ENCODE measurements around the gene ZBTB8B.
"Not testable (repeated sequence)": the region's sequence is repeated elsewhere in the genome, so short reads cannot be mapped to it uniquely, and the experiment has no call there.

Gene ZBTB8B

GRCh38 chr1:32448186-32448772 is 16.6 kb upstream of the ZBTB8B start:
- not testable (repeated sequence) for H3K36me3 ChIP-seq (ENCODE audit: insufficient read depth); H3K27ac ChIP-seq; H3K79me2 ChIP-seq (ENCODE audit: insufficient read depth, low read depth); H3K4me3 ChIP-seq (IDR thresholded peaks at IDR 0.05; ENCODE audit: insufficient read depth, low read depth, low read length); H3K4me2 ChIP-seq; H3K27me3 ChIP-seq (ENCODE audit: insufficient read depth, low read depth); H3K9ac ChIP-seq; H4K20me1 ChIP-seq (ENCODE audit: insufficient read depth)
- peaks cover 12% of the 10 kb centered on the region for H3K4me1 ChIP-seq (ENCODE audit: low read depth, poor library complexity, severe bottlenecking)
- TF ChIP-seq CTCF (conservative IDR thresholded peaks at IDR 0.05; ENCODE audit: low read depth, low read length) = peak; percentile 58; the same call in 1 of the 2 replicates
- peak overlapping the region; percentile 32; the same call in 1 of the 2 replicates for H2AFZ ChIP-seq (ENCODE audit: low read depth)

- H3K4me2 ChIP-seq = no peak overlapping the region
- peak; percentile 63 for TF ChIP-seq CTCF (conservative IDR thresholded peaks at IDR 0.05; ENCODE audit: low read depth, low read length)
Observed at GRCh38 chr1:32448773-32449456, 16.0 kb upstream of the ZBTB8B start.

GRCh38 chr1:32449457-32449831 is 15.4 kb upstream of the ZBTB8B start:
- not testable (repeated sequence) for H3K27me3 ChIP-seq (ENCODE audit: insufficient read depth, low read depth); H3K9ac ChIP-seq; H3K36me3 ChIP-seq (ENCODE audit: insufficient read depth); H3K79me2 ChIP-seq (ENCODE audit: insufficient read depth, low read depth); H4K20me1 ChIP-seq (ENCODE audit: insufficient read depth); H3K27ac ChIP-seq; H3K4me3 ChIP-seq (IDR thresholded peaks at IDR 0.05; ENCODE audit: insufficient read depth, low read depth, low read length); H3K4me2 ChIP-seq
- H3K4me1 ChIP-seq (ENCODE audit: low read depth, poor library complexity, severe bottlenecking) = peaks cover 13% of the 10 kb centered on the region
- peak; percentile 5; the same call in 1 of the 2 replicates for TF ChIP-seq CTCF (conservative IDR thresholded peaks at IDR 0.05; ENCODE audit: low read depth, low read length)
- 0 out of 2 replicates have a peak overlapping the region, but pooled peaks have one; percentile 32 for H2AFZ ChIP-seq (ENCODE audit: low read depth)

More at GRCh38 chr1:32448773-32449456, 16.0 kb upstream of the ZBTB8B start:
- H3K27me3 ChIP-seq (ENCODE audit: insufficient read depth, low read depth) = no peaks in the 10 kb centered on the region
- H2AFZ ChIP-seq (ENCODE audit: low read depth) = peak overlapping the region; percentile 32; the same call in 1 of the 2 replicates
- H3K4me3 ChIP-seq (IDR thresholded peaks at IDR 0.05; ENCODE audit: insufficient read depth, low read depth, low read length) = no peak overlapping the region
- no peak overlapping the region for H3K9ac ChIP-seq
- H3K79me2 ChIP-seq (ENCODE audit: insufficient read depth, low read depth) = no peaks in the 10 kb centered on the region
- no peak overlapping the region for H3K27ac ChIP-seq
- peaks cover 12% of the 10 kb centered on the region for H3K4me1 ChIP-seq (ENCODE audit: low read depth, poor library complexity, severe bottlenecking)
- H4K20me1 ChIP-seq (ENCODE audit: insufficient read depth) = no peaks in the 10 kb centered on the region
- H3K36me3 ChIP-seq (ENCODE audit: insufficient read depth) = no peaks in the 10 kb centered on the region

GRCh38 chr1:32454726-32455125 is 10.1 kb upstream of the ZBTB8B start:
- Histone ChIP-seq H4K20me1 (ENCODE audit: insufficient read depth) (no peaks in the 10 kb centered on the region), H3K27ac (no peak overlapping the region), H3K36me3 (ENCODE audit: insufficient read depth) (no peaks in the 10 kb centered on the region), H3K27me3 (ENCODE audit: insufficient read depth, low read depth) (no peaks in the 10 kb centered on the region), H3K79me2 (ENCODE audit: insufficient read depth, low read depth) (no peaks in the 10 kb centered on the region), H3K4me1 (ENCODE audit: low read depth, poor library complexity, severe bottlenecking) (peaks cover 4% of the 10 kb centered on the region), H2AFZ (ENCODE audit: low read depth) (no peak overlapping the region), H3K9ac (no peak overlapping the region), H3K4me3 (IDR thresholded peaks at IDR 0.05; ENCODE audit: insufficient read depth, low read depth, low read length) (no peak overlapping the region), H3K4me2 (no peak overlapping the region)
- no peak for TF ChIP-seq CTCF (conservative IDR thresholded peaks at IDR 0.05; ENCODE audit: low read depth, low read length)

Measured in KMS-11 (cell line).